Measurements from ENCODE around the gene MT1H. TPM values are rescaled to one million over a fixed set of nuclear protein-coding genes. Genes with fewer than 3 reads are reported as not detected.

Gene MT1H
- polyA plus RNA-seq, 1 donor (not counting 4 experiments of a cell fraction or from before 2014, with no cell fraction given), result 0.79 TPM

- no peak overlapping the region for H3K4me2 ChIP-seq (ENCODE audit: control insufficient read depth, extremely low read depth, insufficient read depth, low read depth, low read length)
- no peaks in the 10 kb centered on the region for H4K20me1 ChIP-seq (ENCODE audit: control insufficient read depth, extremely low read depth, insufficient read depth, low read length)
- no peaks in the 10 kb centered on the region for H3K4me1 ChIP-seq (ENCODE audit: control insufficient read depth, extremely low read depth, insufficient read depth, low read length)
- no peaks in the 10 kb centered on the region for H3K36me3 ChIP-seq (ENCODE audit: control insufficient read depth in 2 of 2, extremely low read depth in 1 of 2, insufficient read depth in 2 of 2, low read length in 2 of 2)
- H3K27me3 ChIP-seq (ENCODE audit: control insufficient read depth, extremely low read depth, insufficient read depth, low read length), result no peaks in the 10 kb centered on the region
- H2AFZ ChIP-seq (ENCODE audit: control insufficient read depth, low read length), result no peak overlapping the region
- no peak for DNase-seq (ENCODE audit: low read depth, low spot score)
- no peaks in the 10 kb centered on the region for H3K9me1 ChIP-seq (ENCODE audit: control insufficient read depth, extremely low read depth, insufficient read depth, low read length)
- no peak overlapping the region for H3K9ac ChIP-seq (ENCODE audit: control insufficient read depth, extremely low read depth, insufficient read depth, low read length)
- no peaks in the 10 kb centered on the region for H3K79me2 ChIP-seq (ENCODE audit: control insufficient read depth, insufficient read depth, low read length)
- no peak overlapping the region for H3K4me3 ChIP-seq (ENCODE audit: control insufficient read depth in 2 of 3, extremely low read depth in 1 of 3, insufficient read depth in 2 of 3, low read depth in 1 of 3, low read length in 3 of 3)
- no peak for FAIRE-seq
- dilution Hi-C loops (cut with MboI; ENCODE audit: extremely low pct_ligation_motif_present, low sequenced_read_pairs), result no loop called here
- TF ChIP-seq CTCF (optimal IDR thresholded peaks at IDR 0.05 in 1 of 3, IDR thresholded peaks at IDR 0.05 in 1 of 3, conservative IDR thresholded peaks at IDR 0.05 in 1 of 3; ENCODE audit: extremely low read depth in 1 of 3, insufficient read depth in 2 of 3, low read length in 3 of 3) (no peak), EZH2 (IDR thresholded peaks at IDR 0.05; ENCODE audit: low read length) (no peak)
- no peaks in the 10 kb centered on the region for H3K9me3 ChIP-seq (ENCODE audit: control insufficient read depth, low read depth, low read length)
- no peak overlapping the region for H3K27ac ChIP-seq (ENCODE audit: control insufficient read depth, insufficient read depth, low read length)
These were observed 30.6 kb downstream of the MT1H start for GRCh38 chr16:56700195-56700594.

- Histone ChIP-seq H2AFZ (ENCODE audit: control insufficient read depth, low read length) (no peak overlapping the region), H3K36me3 (ENCODE audit: control insufficient read depth in 2 of 2, extremely low read depth in 1 of 2, insufficient read depth in 2 of 2, low read length in 2 of 2) (no peaks in the 10 kb centered on the region), H3K27me3 (ENCODE audit: control insufficient read depth, extremely low read depth, insufficient read depth, low read length) (no peaks in the 10 kb centered on the region), H3K4me3 (ENCODE audit: control insufficient read depth in 2 of 3, extremely low read depth in 1 of 3, insufficient read depth in 2 of 3, low read depth in 1 of 3, low read length in 3 of 3) (no peak overlapping the region), H3K9ac (ENCODE audit: control insufficient read depth, extremely low read depth, insufficient read depth, low read length) (no peak overlapping the region), H3K79me2 (ENCODE audit: control insufficient read depth, insufficient read depth, low read length) (no peaks in the 10 kb centered on the region), H3K9me1 (ENCODE audit: control insufficient read depth, extremely low read depth, insufficient read depth, low read length) (no peaks in the 10 kb centered on the region), H4K20me1 (ENCODE audit: control insufficient read depth, extremely low read depth, insufficient read depth, low read length) (no peaks in the 10 kb centered on the region), H3K4me1 (ENCODE audit: control insufficient read depth, extremely low read depth, insufficient read depth, low read length) (no peaks in the 10 kb centered on the region), H3K9me3 (ENCODE audit: control insufficient read depth, low read depth, low read length) (no peaks in the 10 kb centered on the region), H3K4me2 (ENCODE audit: control insufficient read depth, extremely low read depth, insufficient read depth, low read depth, low read length) (no peak overlapping the region), H3K27ac (ENCODE audit: control insufficient read depth, insufficient read depth, low read length) (no peak overlapping the region)
- DNase-seq (ENCODE audit: low read depth, low spot score), result no peak
- no peak for FAIRE-seq
- dilution Hi-C loops (cut with MboI; ENCODE audit: extremely low pct_ligation_motif_present, low sequenced_read_pairs), result no loop called here
- no peak for TF ChIP-seq EZH2 (IDR thresholded peaks at IDR 0.05; ENCODE audit: low read length)
- no peak for TF ChIP-seq CTCF (optimal IDR thresholded peaks at IDR 0.05 in 1 of 3, IDR thresholded peaks at IDR 0.05 in 1 of 3, conservative IDR thresholded peaks at IDR 0.05 in 1 of 3; ENCODE audit: extremely low read depth in 1 of 3, insufficient read depth in 2 of 3, low read length in 3 of 3)
These were observed 31.0 kb downstream of the MT1H start for GRCh38 chr16:56700631-56701030.
